Ishikawa (cell line): ENCODE results near the gene KEAP1.

Source experiments
- CREB1 ChIP-seq: IDR thresholded peaks from 2 replicates; pipeline ENCODE4 v1.6.1; 2012; ENCODE audit warnings: low read depth
- EGR1 ChIP-seq: IDR thresholded peaks from 2 replicates; pipeline ENCODE4 v1.6.1; 2012
- EP300 ChIP-seq: IDR thresholded peaks from 2 replicates; pipeline ENCODE4 v1.6.1; 2012; ENCODE audit warnings: borderline replicate concordance
- FOXM1 ChIP-seq: IDR thresholded peaks from 2 replicates; pipeline ENCODE4 v1.6.1; 2012; ENCODE audit warnings: low read depth, borderline replicate concordance
- NFIC ChIP-seq: IDR thresholded peaks from 2 replicates; pipeline ENCODE4 v1.6.1; 2012
- RAD21 ChIP-seq: IDR thresholded peaks from 2 replicates; pipeline ENCODE4 v1.6.1; 2012; ENCODE audit warnings: low read depth
- TAF1 ChIP-seq: IDR thresholded peaks from 2 replicates; pipeline ENCODE4 v1.6.1; 2012; ENCODE audit warnings: low read depth, mild to moderate bottlenecking
- TCF12 ChIP-seq: IDR thresholded peaks from 2 replicates; pipeline ENCODE4 v1.6.1; 2012; ENCODE audit warnings: low read depth
- TF ChIP-seq, protein P1 (sequence below): IDR thresholded peaks from 2 replicates; pipeline ENCODE4 v1.6.1; 2012; ENCODE audit warnings: low read depth, mild to moderate bottlenecking

GRCh38 chr19:10520652-10521318 lies 17.6 kb upstream of the KEAP1 start:
- TF ChIP-seq, protein P1, sequence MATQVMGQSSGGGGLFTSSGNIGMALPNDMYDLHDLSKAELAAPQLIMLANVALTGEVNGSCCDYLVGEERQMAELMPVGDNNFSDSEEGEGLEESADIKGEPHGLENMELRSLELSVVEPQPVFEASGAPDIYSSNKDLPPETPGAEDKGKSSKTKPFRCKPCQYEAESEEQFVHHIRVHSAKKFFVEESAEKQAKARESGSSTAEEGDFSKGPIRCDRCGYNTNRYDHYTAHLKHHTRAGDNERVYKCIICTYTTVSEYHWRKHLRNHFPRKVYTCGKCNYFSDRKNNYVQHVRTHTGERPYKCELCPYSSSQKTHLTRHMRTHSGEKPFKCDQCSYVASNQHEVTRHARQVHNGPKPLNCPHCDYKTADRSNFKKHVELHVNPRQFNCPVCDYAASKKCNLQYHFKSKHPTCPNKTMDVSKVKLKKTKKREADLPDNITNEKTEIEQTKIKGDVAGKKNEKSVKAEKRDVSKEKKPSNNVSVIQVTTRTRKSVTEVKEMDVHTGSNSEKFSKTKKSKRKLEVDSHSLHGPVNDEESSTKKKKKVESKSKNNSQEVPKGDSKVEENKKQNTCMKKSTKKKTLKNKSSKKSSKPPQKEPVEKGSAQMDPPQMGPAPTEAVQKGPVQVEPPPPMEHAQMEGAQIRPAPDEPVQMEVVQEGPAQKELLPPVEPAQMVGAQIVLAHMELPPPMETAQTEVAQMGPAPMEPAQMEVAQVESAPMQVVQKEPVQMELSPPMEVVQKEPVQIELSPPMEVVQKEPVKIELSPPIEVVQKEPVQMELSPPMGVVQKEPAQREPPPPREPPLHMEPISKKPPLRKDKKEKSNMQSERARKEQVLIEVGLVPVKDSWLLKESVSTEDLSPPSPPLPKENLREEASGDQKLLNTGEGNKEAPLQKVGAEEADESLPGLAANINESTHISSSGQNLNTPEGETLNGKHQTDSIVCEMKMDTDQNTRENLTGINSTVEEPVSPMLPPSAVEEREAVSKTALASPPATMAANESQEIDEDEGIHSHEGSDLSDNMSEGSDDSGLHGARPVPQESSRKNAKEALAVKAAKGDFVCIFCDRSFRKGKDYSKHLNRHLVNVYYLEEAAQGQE: no peak
- TF ChIP-seq RAD21 (no peak), EP300 (no peak), CREB1 (no peak), TAF1 (no peak), EGR1 (no peak), FOXM1 (no peak), NFIC (peak; percentile 56), TCF12 (no peak)
